Transverse colon (tissue), 4 donors: ENCODE measurements around the gene ENG. TPM values are rescaled to one million over a fixed set of nuclear protein-coding genes. Genes with fewer than 3 reads are reported as not detected.

Source experiments
- DNase-seq: peaks from one replicate; pipeline ENCODE4 v3.0.0-alpha.2; 2019
- H3K27ac ChIP-seq, 4 donors: fragments of 200-600 bp; sonication (generic); 2 replicates each; pipeline ENCODE4 v1.5.1; 2016 to 2018; ENCODE audit warnings: inconsistent platforms in 4 of 4
- H3K27me3 ChIP-seq: fragments of 200-600 bp; sonication (generic); 2 replicates; pipeline ENCODE4 v1.5.1; 2017; ENCODE audit warnings: inconsistent platforms
- H3K36me3 ChIP-seq, 4 donors: fragments of 200-600 bp; sonication (generic); 2 replicates each; pipeline ENCODE4 v1.5.1; 2017 to 2019; ENCODE audit warnings: inconsistent platforms in 4 of 4
- H3K4me1 ChIP-seq, 4 donors: fragments of 200-600 bp; sonication (generic); 2 replicates each; pipeline ENCODE4 v1.5.1; 2017 to 2020; ENCODE audit warnings: inconsistent platforms in 4 of 4
- H3K4me3 ChIP-seq, 4 donors: fragments of 200-600 bp; sonication (generic); 1 replicate in 1 of 4; 2 replicates in 3 of 4; pipeline versions ENCODE4 v1.5.1 to v1.6.1; 2017 to 2019; ENCODE audit warnings: inconsistent platforms in 4 of 4
- H3K9me3 ChIP-seq, 2 donors: fragments of 200-600 bp; sonication (generic); 2 replicates each; pipeline ENCODE4 v1.5.1; 2017 to 2019; ENCODE audit warnings: inconsistent platforms in 2 of 2
- CTCF ChIP-seq, 5 experiments: fragments of 200-600 bp in 3 of 5; fragments of 450-650 bp in 2 of 5; sonication (generic) in 3 of 5; IDR thresholded peaks; 1 replicate in 2 of 5; 2 replicates in 3 of 5; pipeline ENCODE4 v1.5.1; 2016 to 2017; ENCODE audit warnings: antibody characterized with exemption in 5 of 5, inconsistent platforms in 3 of 5, mild to moderate bottlenecking in 2 of 5, moderate library complexity in 1 of 5
- EP300 ChIP-seq: sonication (generic); formaldehyde crosslinking; IDR thresholded peaks from one replicate; pipeline ENCODE4 v1.6.1; 2017; ENCODE audit warnings: antibody characterized with exemption, low read depth
- POLR2A ChIP-seq: fragments of 450-650 bp; IDR thresholded peaks from one replicate; pipeline ENCODE4 v1.6.1; 2016; ENCODE audit warnings: antibody characterized with exemption, mild to moderate bottlenecking, moderate library complexity
- POLR2AphosphoS5 ChIP-seq, 3 donors: sonication (generic); formaldehyde crosslinking; IDR thresholded peaks; one replicate each; pipeline ENCODE4 v1.6.1; 2016; ENCODE audit warnings: antibody characterized with exemption in 3 of 3
- WGBS, 2 donors: methylation state at CpG; one replicate each; pipeline ENCODE4 v1.1.5; 2018; ENCODE audit warnings: low coverage in 1 of 2; 5-methylcytosine and 5-hydroxymethylcytosine counted together
- in situ Hi-C, 4 donors: fragments of 200-750 bp; cut with MboI; loops; one replicate each; pipeline versions ENCODE4 v1.15.0 to v1.15.1; 2017; ENCODE audit warnings: low sequenced_read_pairs in 3 of 4, low pct_ligation_motif_present in 1 of 4, low pct_unique_long_range_greater_than_20kb in 1 of 4
- intact Hi-C: fragments of 100-400 bp; cut with DNase I; formaldehyde crosslinking; loops from one replicate; pipeline ENCODE4 v1.15.1; 2023; ENCODE audit warnings: low total_unique reads
- total RNA-seq, 4 donors: library from RNA; depleted of rRNA; stranded (reverse); fragments of >200 nt; gene quantifications; one replicate each; pipeline ENCODE4 v1.1.0, GENCODE V29; 2016

The ENG gene
- total RNA-seq, 4 donors from 2014 or later: 10.6 to 23.9 (median 17.0) TPM

GRCh38 chr9:127886401-127886972, 32.0 kb upstream of the ENG start:
- no peak overlapping the region for H3K27ac ChIP-seq
- H3K4me1 ChIP-seq: no peaks in the 10 kb centered on the region
- in situ Hi-C loops (no loop called here), intact Hi-C loops (no loop called here)
- peaks cover 0 to 12% (median 5%) of the 10 kb centered on the region in 4 donors for H3K36me3 ChIP-seq
- 92 to 95% methylated on average over 4 to 18 of the region's 18 CpGs for WGBS, 2 donors
- H3K27me3 ChIP-seq: no peaks in the 10 kb centered on the region
- no peaks in the 10 kb centered on the region for H3K9me3 ChIP-seq
- TF ChIP-seq POLR2AphosphoS5 (IDR thresholded peaks at IDR 0.05) (no peak), EP300 (no peak), POLR2A (no peak), CTCF (IDR thresholded peaks at IDR 0.05) (no peak)
- H3K4me3 ChIP-seq: no peak overlapping the region
- no peak for DNase-seq

GRCh38 chr9:127885508-127886281, 31.2 kb upstream of the ENG start:
- H3K4me3 ChIP-seq: no peak overlapping the region
- in situ Hi-C loops: no loop called here
- intact Hi-C loops: no loop called here
- no peaks in the 10 kb centered on the region for H3K9me3 ChIP-seq
- no peaks in the 10 kb centered on the region for H3K4me1 ChIP-seq
- DNase-seq: no peak
- 74% methylated on average over 13 of the region's 13 CpGs; no CpG with 5 or more reads in 1 of the 2 donors for WGBS, 2 donors
- peaks cover 0 to 12% (median 5%) of the 10 kb centered on the region in 4 donors for H3K36me3 ChIP-seq
- TF ChIP-seq POLR2AphosphoS5 (IDR thresholded peaks at IDR 0.05) (no peak), CTCF (IDR thresholded peaks at IDR 0.05) (no peak), POLR2A (no peak), EP300 (no peak)
- no peak overlapping the region for H3K27ac ChIP-seq
- H3K27me3 ChIP-seq: no peaks in the 10 kb centered on the region

- Histone ChIP-seq H3K27ac (no peak overlapping the region), H3K4me3 (no peak overlapping the region), H3K9me3 (no peaks in the 10 kb centered on the region), H3K27me3 (no peaks in the 10 kb centered on the region), H3K36me3 (peaks cover 0 to 12% (median 5%) of the 10 kb centered on the region in 4 donors), H3K4me1 (no peaks in the 10 kb centered on the region)
- no peak for DNase-seq
- TF ChIP-seq EP300: no peak
- TF ChIP-seq POLR2A: no peak
- no peak for TF ChIP-seq POLR2AphosphoS5 (IDR thresholded peaks at IDR 0.05)
- TF ChIP-seq CTCF (IDR thresholded peaks at IDR 0.05): no peak
- intact Hi-C loops (no loop called here), in situ Hi-C loops (no loop called here)
- WGBS, 2 donors: 72% methylated on average over 15 of the region's 15 CpGs; no CpG with 5 or more reads in 1 of the 2 donors
Observed at GRCh38 chr9:127884976-127885490, 30.6 kb upstream of the ENG start.

- no peak for DNase-seq
- no peaks in the 10 kb centered on the region for H3K9me3 ChIP-seq
- intact Hi-C loops: no loop called here
- H3K27me3 ChIP-seq: no peaks in the 10 kb centered on the region
- TF ChIP-seq CTCF (IDR thresholded peaks at IDR 0.05): no peak
- no peak for TF ChIP-seq POLR2A
- H3K36me3 ChIP-seq: peaks cover 0 to 12% (median 5%) of the 10 kb centered on the region in 4 donors
- 49% methylated on average over 11 of the region's 11 CpGs; no CpG with 5 or more reads in 1 of the 2 donors for WGBS, 2 donors
- no peak overlapping the region for H3K27ac ChIP-seq
- H3K4me3 ChIP-seq: no peak overlapping the region
- no peaks in the 10 kb centered on the region for H3K4me1 ChIP-seq
- in situ Hi-C loops: no loop called here
Observed at GRCh38 chr9:127884427-127884911, 30.0 kb upstream of the ENG start.
